Measurements from ENCODE around the gene ATXN7L1. TPM values are rescaled to one million over a fixed set of nuclear protein-coding genes. Genes with fewer than 3 reads are reported as not detected.

ATXN7L1 gene
- total and polyA plus RNA-seq, 2 of the 4 experiments (the other 2 are of a cell fraction): 3.5 to 4.3 TPM

DNA sequence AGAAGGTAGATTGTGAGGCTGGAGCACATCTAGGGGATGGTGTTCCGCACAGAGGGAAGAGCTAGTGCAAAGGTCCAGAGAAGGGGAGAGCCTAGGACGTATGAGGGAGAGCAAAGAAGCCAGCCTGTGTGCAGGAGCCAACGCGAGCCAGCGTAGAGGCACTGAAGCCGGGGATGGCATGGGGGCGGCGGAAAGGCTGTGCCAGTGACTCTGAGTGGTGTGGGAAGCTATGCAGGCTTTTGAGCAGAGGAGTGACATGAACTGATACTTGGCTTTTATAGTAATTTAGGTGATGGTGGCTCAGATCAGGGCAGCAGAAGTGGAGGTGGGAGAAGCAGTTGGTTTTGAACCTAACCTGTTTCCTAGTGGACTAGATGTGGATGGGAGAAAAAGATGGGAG is 65.8 kb downstream of the ATXN7L1 start:
- peaks cover 18% of the 10 kb centered on the region for H3K4me1 ChIP-seq (ENCODE audit: control insufficient read depth, insufficient read depth, low read length)
- no peak overlapping the region for H3K23ac ChIP-seq (ENCODE audit: low read depth, low read length)
- H3K36me3 ChIP-seq (ENCODE audit: control insufficient read depth, insufficient read depth, low read length): no peaks in the 10 kb centered on the region
- H2BK20ac ChIP-seq (ENCODE audit: low read depth, low read length): no peak overlapping the region
- H2BK120ac ChIP-seq (ENCODE audit: low read depth, low read length): no peak overlapping the region
- DNase-seq (no peak), ATAC-seq (ENCODE audit: low read depth) (no peak)
- H3K9ac ChIP-seq (ENCODE audit: low read depth, low read length): no peak overlapping the region
- CTCF ChIA-PET: no interaction called here
- no peaks in the 10 kb centered on the region for H3K9me3 ChIP-seq (ENCODE audit: control insufficient read depth, insufficient read depth, low read length)
- H4K5ac ChIP-seq (ENCODE audit: low read depth, low read length): no peak overlapping the region
- TF ChIP-seq MAFK (IDR thresholded peaks at IDR 0.05; ENCODE audit: low read depth, low read length) (no peak), NFE2L2 (IDR thresholded peaks at IDR 0.05; ENCODE audit: low read depth, low read length) (no peak), MXI1 (IDR thresholded peaks at IDR 0.05; ENCODE audit: borderline replicate concordance, low read depth, low read length) (no peak), CHD1 (IDR thresholded peaks at IDR 0.05; ENCODE audit: low read depth, low read length) (no peak), POLR2A (IDR thresholded peaks at IDR 0.05; ENCODE audit: low read depth, low read length) (no peak), RCOR1 (IDR thresholded peaks at IDR 0.05; ENCODE audit: insufficient replicate concordance, low read length) (no peak), BHLHE40 (IDR thresholded peaks at IDR 0.05; ENCODE audit: low read depth, low read length) (no peak), RFX5 (IDR thresholded peaks at IDR 0.05; ENCODE audit: low read depth, low read length) (no peak), CEBPB (IDR thresholded peaks at IDR 0.05; ENCODE audit: low read depth, low read length) (no peak), SMC3 (IDR thresholded peaks at IDR 0.05; ENCODE audit: low read depth, low read length) (no peak), FOS (IDR thresholded peaks at IDR 0.05; ENCODE audit: low read depth, low read length) (no peak), RAD21 (IDR thresholded peaks at IDR 0.05; ENCODE audit: low read length) (no peak), MAZ (IDR thresholded peaks at IDR 0.05; ENCODE audit: borderline replicate concordance, low read depth, low read length) (no peak)
- TF ChIP-seq, protein P1, sequence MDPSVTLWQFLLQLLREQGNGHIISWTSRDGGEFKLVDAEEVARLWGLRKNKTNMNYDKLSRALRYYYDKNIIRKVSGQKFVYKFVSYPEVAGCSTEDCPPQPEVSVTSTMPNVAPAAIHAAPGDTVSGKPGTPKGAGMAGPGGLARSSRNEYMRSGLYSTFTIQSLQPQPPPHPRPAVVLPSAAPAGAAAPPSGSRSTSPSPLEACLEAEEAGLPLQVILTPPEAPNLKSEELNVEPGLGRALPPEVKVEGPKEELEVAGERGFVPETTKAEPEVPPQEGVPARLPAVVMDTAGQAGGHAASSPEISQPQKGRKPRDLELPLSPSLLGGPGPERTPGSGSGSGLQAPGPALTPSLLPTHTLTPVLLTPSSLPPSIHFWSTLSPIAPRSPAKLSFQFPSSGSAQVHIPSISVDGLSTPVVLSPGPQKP (IDR thresholded peaks at IDR 0.05; ENCODE audit: borderline replicate concordance, low read depth, low read length): no peak
- TF ChIP-seq, protein P2, sequence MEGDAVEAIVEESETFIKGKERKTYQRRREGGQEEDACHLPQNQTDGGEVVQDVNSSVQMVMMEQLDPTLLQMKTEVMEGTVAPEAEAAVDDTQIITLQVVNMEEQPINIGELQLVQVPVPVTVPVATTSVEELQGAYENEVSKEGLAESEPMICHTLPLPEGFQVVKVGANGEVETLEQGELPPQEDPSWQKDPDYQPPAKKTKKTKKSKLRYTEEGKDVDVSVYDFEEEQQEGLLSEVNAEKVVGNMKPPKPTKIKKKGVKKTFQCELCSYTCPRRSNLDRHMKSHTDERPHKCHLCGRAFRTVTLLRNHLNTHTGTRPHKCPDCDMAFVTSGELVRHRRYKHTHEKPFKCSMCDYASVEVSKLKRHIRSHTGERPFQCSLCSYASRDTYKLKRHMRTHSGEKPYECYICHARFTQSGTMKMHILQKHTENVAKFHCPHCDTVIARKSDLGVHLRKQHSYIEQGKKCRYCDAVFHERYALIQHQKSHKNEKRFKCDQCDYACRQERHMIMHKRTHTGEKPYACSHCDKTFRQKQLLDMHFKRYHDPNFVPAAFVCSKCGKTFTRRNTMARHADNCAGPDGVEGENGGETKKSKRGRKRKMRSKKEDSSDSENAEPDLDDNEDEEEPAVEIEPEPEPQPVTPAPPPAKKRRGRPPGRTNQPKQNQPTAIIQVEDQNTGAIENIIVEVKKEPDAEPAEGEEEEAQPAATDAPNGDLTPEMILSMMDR (conservative IDR thresholded peaks at IDR 0.05; ENCODE audit: low read depth, low read length): no peak
- TF ChIP-seq, protein P3, sequence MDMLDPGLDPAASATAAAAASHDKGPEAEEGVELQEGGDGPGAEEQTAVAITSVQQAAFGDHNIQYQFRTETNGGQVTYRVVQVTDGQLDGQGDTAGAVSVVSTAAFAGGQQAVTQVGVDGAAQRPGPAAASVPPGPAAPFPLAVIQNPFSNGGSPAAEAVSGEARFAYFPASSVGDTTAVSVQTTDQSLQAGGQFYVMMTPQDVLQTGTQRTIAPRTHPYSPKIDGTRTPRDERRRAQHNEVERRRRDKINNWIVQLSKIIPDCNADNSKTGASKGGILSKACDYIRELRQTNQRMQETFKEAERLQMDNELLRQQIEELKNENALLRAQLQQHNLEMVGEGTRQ (IDR thresholded peaks at IDR 0.05; ENCODE audit: low read depth, low read length): no peak
- H3K4me2 ChIP-seq (ENCODE audit: low read depth, low read length): no peak overlapping the region
- H2BK15ac ChIP-seq (ENCODE audit: low read depth, low read length): no peak overlapping the region
- no peak overlapping the region for H3K14ac ChIP-seq (replicated peaks; ENCODE audit: low read depth, low read length)
- POLR2A ChIA-PET (ENCODE audit: unreplicated experiment): no interaction called here
- H3K79me1 ChIP-seq (ENCODE audit: low read depth in 1 of 2, low read length in 2 of 2): peaks cover 2 to 27% of the 10 kb centered on the region in 2 experiments; a peak in 3 of 4 replicates
- peaks cover 15% of the 10 kb centered on the region for H3K9me1 ChIP-seq (ENCODE audit: insufficient read depth, low read length)
- H3K4ac ChIP-seq (ENCODE audit: low read depth, low read length): no peak overlapping the region
- H4K91ac ChIP-seq (ENCODE audit: insufficient read depth, low read depth, low read length): no peak overlapping the region
- no peak overlapping the region for H2AK9ac ChIP-seq (replicated peaks; ENCODE audit: low read depth, low read length, poor library complexity)
- H2AK5ac ChIP-seq (ENCODE audit: low read depth, low read length): no peak overlapping the region
- no TSS peak for BruUV-seq (replicated peaks)
- dilution Hi-C loops (cut with HindIII; ENCODE audit: low sequenced_read_pairs, unreplicated experiment): no loop called here
- 88% methylated on average over 4 of the region's 8 CpGs; no CpG with 5 or more reads in 1 of the 2 experiments for WGBS, 2 experiments (ENCODE audit: extremely low coverage in 2 of 2, insufficient read length in 1 of 2)
- H3K18ac ChIP-seq (ENCODE audit: low read depth, low read length): no peak overlapping the region
- no peak overlapping the region for H3K4me3 ChIP-seq (ENCODE audit: insufficient read depth, low read depth, low read length)
- H3K56ac ChIP-seq (ENCODE audit: extremely low read depth, insufficient read depth, low read length): no peak overlapping the region
- 0 out of 2 replicates have a peak, but pooled peaks cover 3% of the 10 kb centered on the region for H4K20me1 ChIP-seq (ENCODE audit: insufficient read depth, low read length)
- intact Hi-C loops (cut with micrococcal nuclease): no loop called here
- no peak overlapping the region for H4K8ac ChIP-seq (ENCODE audit: low read depth in 2 of 2, low read length in 2 of 2)
- no peak overlapping the region for H3K27ac ChIP-seq (ENCODE audit: insufficient read depth, low read length)
- H3K27me3 ChIP-seq (ENCODE audit: control insufficient read depth, insufficient read depth, low read length): no peaks in the 10 kb centered on the region
- no peak overlapping the region for H2AFZ ChIP-seq (replicated peaks; ENCODE audit: low read length, poor library complexity)
- no peak overlapping the region for H2BK5ac ChIP-seq (ENCODE audit: low read depth, low read length, poor library complexity, severe bottlenecking)
- in situ Hi-C loops (cut with MboI; ENCODE audit: low sequenced_read_pairs): no loop called here

All from IMR-90 (cell line).